Activated CD4-positive, alpha-beta T cell treated with anti-CD3 and anti-CD28 coated beads for 48 hours (primary cell): ENCODE data around the gene GRIA1.

Experiments used
- DNase-seq: peaks from one replicate; pipeline ENCODE4 v3.0.0-alpha.2; 2020

The GRIA1 gene

DNA sequence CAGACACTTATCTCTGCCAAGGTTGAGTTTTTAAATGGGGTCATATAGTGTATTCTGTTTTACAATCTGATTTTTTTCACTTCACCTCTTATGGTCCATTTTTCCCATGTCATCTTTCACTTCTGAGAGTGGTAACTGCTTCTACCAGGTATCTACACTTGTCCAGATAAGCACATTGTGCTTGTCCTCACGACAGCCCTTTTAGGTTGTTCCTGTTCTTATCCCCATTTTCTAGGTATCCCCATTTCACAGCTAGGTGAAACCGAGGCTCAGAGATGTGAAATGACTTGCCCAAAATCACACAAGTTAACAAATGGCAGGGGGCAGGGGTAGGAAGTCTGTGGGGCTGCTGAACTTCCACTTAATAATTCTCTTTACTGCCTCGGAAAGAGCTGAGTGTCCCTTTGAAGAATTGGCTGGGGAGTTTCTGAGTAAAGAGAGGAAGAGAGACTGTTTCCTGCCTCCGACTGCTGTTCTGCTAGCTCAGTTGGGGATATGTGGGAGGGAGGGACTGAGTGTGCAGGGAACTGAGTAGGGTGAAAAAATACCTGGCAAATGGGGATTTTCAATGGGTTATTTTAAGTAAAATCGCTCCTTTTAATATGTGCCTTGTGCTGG is 255.4 kb downstream of the GRIA1 start:
- no peak for DNase-seq

DNA sequence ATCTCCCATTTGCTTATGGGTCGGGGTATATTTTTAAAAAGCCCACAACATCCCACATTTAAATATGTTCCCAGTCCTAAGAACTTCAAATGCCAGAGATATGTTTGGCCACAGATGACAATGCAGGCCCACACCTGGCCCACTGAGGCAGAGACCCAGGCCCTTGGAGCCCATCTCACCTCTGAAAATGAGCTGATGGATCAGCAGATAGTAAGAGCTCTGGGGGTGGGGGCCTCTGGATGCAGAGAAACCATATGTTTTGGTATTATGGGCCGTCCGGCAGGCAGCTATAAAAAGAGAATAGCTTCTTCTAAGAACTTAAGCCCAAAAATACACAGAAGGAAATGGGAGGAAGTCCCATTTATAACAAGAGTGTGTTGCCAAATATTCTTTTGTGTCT is 256.0 kb downstream of the GRIA1 start:
- DNase-seq, result no peak

DNA sequence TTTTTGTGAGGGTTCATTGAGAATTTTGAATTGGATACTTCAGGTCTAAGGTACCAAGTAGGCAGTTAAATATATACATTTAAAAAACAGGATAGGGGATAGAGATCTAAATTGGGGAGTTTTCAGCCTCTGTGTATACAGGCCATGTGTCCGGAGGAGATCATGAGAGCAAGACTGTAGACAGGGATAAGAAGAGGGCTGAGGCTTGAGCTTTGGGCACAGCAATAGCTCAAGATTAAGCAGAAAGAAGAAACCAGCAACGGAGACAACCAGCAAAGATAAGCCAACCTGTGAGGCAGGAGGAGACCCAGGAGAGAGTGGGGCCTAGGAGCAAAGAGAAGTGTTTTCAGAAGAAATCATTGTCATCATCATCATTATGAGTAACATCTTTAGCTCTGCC is 258.4 kb downstream of the GRIA1 start:
- no peak for DNase-seq

DNA sequence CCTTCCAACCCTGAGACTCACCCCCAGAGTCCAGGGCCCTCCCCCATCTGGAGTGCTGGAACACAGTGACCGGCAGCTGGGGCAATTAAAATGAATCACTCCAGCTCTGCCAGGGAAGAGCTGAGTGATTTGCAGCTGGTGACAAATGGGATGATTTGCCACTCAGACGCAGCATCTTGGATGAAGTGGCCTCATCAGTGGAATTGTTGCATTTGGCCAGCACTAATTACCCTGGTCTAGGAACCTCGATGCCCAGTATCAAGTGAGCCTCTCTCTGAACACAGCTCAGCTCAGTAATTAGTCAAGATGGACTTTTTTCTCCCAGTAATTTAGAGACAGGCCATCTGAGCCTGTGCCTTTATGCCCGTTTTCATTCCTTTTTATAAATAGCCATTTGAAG is 259.5 kb downstream of the GRIA1 start:
- no peak for DNase-seq

DNA sequence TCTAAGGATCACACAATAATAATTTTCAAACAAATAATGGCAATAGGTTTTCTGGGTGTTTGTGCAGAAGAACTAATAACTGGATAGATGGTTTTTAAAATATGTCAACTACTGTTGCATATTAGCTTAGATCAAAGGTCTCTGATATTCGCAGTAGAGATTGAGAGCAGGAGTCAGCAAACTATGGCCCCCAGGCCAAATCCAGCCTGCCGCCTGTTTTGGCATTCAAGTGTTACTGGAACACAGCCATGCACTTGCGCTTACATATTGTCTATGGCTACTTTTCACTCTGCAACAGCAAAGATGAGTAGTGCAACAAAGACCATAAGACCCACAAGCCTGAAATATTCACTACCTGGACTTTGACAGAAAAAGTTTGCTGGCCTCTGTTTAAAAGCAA is 260.8 kb downstream of the GRIA1 start:
- no peak for DNase-seq

DNA sequence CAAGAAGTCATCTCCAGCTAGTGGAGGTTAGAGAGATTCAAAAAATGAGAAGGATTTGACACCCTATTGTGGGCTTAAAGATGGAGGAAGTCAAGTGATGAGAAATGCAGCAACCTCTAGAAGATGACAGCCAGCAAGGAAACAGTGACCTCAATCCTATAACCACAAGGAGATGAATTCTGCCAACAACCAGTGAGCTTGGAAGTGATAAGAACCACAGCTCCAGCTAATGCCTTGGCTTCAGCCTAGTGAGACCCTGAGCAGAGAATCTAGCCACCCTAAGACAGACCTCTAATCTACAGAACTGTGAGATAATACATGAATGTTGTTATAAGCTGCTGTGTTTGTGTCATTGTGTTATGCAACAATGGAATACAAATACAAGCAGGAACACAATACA is 262.4 kb downstream of the GRIA1 start:
- DNase-seq, result no peak

DNA sequence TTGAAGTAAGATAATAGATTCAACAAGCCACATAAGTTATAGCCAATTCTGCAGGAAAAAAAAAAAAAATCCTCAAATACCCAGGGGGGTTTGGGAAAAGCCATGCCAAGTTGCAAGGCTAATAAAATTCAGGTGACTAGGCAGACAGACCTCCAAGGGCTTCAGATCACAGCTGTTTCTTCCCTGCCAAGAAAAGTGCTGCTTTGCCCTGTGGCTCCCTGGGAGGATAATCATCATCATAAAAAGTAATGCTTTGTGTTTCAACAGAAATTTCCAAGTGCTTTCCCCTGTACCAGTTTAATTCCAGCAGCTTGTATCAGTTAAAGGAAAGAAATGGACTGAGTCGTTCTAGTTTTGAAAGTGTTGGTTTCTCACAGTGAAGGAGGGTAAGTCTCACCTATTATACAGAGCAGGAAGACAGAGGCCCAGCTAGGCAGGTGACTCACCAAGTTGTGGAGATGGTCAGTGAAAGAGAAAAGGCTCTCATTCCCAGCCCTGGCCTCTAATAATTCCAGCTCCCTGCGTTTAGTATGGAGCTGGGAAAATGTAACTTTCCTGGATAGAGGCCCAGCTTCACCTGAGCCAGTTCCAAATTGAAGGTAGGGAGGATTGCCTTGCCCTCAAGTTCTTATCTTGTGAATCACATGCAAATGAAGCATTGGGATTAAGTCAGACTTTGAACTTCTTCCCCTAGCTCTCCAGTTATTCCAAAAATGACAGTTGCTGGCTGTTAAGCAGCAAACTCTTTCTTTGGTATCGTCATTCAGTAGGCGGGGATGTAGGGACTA is 263.4 kb downstream of the GRIA1 start:
- no peak for DNase-seq

DNA sequence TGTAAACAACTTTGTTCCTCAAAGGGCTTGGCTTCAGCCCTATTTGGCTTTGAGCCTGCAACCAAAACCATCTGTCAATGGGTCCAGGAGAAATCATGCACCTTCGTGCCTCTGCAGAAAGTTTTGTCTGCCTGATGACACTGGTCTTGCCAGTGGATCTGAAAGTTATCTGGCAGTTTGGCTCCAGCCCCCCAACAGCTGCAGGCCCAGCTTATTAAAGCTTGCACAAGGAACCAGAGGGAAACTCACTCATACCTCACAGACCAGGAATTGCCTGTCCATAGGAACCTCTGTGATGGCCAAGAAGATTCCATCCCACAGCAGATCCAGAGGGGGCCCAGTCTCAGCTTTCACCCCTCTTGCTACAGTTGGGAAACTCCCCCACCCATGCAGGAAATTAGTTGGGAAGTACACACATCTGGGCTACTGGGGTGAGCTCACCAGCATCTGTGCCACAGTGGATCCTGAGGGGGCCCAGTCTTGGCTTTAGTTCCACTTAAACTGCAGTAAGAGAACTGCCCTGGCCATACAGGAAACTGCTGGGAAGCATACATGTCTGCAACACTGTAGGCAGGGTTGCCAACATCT is 265.5 kb downstream of the GRIA1 start:
- no peak for DNase-seq

DNA sequence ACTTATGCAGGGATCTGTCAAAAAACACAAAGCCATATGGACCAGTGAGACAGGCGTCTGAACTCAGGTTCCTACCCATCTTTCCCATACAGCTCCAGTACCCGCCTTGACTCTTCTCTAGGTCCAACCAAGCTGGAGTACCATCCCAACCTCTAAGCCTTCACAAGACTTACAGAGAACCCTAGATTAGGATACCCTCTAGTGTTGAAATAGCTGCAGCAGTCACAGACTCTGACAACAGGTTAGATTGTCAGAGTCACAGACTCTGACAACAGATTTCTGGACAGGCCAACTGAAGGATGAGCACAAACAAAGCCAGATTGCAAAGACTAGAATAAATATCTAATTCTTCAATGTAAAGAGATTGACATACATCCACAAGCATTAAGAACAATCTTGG is 266.1 kb downstream of the GRIA1 start:
- no peak for DNase-seq

DNA sequence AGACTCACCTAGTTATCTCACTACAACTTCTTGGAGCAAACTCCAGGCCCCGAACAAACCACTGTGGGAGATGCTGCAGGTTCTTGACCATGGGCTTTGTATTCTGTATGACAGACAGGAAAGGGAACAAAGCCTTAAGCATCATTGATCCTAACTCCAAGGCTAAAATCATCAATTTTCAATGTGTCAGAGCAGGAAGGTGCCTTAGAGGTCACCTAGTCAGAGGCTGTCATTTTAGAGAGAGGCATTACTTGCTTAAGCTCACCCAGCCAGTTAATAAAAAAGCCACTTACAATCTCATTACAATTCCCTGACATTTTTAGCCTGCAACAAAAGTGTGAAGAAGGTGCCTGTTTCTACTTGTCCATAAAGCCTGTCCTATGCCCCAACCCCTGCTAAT is 275.5 kb downstream of the GRIA1 start:
- DNase-seq, result no peak

DNA sequence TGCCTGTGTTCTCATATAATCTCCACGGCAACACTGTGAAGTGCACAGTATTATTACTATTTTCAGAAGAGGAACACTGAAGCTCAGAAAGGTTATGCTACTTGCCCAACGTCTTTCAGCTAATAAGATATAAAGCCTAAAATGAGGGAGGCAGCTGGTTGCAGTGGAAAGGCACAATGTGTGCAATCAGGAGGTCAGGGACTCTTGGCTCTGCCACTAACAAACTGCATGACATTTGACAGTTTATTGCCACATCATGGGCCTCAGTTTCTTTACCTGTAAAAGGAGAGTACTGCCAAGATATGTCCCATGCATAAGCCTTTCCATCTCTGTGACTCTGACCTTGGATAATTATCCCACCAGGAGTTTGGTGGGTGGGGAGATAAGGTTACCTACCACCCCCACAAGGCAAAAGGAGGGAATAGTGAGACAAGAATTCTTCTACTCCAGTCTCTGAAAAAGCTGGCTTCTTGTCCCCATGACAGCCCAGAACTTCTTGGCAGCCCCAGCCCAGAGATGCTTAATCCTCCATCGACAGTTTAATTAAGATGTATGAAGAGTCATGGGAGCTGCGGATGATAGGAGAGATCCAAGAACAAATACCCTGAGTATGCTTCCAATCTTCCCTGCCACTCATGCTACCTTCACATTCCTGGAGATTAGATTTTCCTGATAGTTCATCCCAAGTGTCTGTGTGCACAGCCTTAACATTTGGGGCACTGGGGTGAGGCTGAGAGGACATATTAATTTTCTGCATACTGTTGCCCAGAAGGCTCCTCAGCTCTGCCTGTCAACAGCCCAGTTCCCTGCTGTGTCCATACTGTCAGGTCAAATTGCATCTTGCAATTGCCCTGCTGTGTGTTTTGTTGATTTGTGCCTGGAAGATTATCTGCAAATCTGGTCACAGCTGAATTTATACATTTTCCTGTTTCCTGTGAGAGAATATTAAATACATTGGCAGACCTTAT is 277.0 kb downstream of the GRIA1 start:
- no peak for DNase-seq

DNA sequence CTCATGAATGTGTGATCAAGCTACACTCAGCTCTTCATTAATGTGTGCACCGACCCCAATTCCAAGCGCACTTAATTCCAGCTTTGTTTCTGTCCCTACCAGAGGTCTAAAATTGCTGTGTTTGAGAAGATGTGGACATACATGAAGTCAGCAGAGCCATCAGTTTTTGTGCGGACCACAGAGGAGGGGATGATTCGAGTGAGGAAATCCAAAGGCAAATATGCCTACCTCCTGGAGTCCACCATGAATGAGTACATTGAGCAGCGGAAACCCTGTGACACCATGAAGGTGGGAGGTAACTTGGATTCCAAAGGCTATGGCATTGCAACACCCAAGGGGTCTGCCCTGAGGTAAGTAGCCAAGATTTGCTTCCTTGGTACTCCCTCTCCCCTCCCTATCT is 279.6 kb downstream of the GRIA1 start:
- no peak for DNase-seq

DNA sequence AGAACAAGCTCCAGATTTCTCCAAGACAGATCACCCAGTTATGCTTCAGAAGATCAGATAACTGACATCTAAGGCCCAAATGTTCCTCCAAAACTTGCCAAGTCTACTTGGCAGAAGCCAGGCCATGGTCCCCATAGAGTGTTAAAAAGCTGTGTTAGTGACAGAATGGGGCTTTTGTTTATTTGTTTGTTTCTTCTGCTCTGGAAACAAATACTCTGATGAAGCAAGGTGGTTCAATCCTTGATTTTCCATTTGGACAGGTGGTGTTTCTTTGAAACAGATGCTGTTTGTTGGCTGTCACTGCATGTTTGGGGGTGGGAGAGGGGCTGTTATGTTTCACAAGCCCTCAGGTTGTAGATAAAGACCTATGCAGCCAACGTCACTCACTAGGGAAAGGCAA is 284.2 kb downstream of the GRIA1 start:
- no peak for DNase-seq

DNA sequence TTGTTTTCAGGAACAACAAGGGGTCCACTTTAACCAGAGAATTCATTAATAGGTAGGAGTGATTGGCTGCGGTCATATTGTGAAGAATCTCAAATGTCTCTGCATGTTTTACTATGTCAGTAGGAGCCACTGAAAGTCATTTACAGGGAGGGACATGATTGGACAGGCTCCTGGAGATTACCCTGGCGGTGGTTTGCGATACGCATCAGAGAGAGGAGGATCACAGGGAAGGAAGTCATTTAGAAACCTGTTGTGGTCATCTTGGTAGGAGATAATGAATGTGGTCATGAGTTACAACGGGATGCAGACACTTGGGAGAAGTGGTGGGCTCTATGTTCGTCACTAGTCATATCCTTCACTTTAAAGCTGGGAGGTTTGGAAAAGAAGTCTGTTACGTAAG is 285.5 kb downstream of the GRIA1 start:
- DNase-seq, result peak; percentile 3

DNA sequence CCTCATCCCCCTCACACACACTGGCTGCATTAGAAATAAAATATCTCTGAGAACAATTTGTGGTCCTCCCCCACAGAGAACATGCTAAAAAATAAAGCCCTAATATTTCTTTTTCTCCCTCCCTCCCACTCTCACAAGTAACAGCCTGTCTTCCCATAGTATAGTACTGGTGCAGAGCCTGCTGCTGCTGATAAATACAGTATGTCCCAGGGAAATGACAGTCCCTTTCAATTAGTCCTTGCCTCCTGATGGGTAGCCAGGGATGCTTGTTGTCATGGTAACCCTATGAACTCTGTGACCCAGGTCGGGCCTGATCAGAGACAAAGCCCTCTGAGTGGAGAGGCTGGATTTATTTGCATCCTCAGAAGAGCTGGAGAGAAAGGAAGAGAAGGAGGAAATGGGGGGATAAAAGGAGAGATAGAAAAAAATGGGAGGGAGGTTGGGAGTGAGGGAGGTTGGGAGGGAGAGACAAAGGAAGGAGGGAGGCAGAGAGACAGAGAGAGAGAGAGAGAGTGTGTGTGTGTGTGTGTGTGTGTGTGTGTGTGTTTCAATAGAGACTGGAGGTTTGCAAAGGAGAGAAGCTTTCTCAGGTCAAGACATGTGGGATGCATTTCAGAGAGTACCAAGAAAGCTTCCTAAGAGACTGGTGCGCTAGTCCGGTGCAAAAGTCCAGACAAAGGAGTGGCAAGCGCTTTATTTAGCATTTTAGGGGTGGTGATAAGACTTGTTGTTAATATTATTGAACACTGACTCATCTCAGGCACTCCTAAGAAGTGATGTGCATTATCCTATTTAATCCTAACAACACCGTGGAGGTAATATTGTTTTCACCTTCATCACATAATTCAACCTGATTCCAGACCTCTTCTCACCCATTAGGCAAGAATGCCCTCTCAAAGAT is 287.5 kb downstream of the GRIA1 start:
- DNase-seq, result no peak

DNA sequence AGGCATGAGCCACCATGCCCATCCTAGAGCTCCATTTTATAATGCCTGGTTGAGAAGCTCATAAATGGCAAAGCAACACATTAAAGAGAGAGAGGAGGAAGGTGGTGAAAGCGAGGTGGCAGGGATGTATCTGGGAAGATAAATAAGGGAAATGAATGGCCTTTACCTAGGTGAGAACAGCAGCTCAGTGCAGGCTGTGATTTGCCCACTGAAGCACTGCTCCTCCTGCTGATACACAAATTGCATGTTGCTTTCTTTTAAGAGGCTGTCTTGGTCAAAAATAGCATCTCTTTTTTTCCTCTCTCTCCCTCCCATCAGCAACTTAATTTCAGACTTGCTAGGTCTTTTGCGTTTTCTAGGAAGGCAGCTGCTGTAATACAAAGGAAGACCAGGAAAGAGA is 289.4 kb downstream of the GRIA1 start:
- no peak for DNase-seq

DNA sequence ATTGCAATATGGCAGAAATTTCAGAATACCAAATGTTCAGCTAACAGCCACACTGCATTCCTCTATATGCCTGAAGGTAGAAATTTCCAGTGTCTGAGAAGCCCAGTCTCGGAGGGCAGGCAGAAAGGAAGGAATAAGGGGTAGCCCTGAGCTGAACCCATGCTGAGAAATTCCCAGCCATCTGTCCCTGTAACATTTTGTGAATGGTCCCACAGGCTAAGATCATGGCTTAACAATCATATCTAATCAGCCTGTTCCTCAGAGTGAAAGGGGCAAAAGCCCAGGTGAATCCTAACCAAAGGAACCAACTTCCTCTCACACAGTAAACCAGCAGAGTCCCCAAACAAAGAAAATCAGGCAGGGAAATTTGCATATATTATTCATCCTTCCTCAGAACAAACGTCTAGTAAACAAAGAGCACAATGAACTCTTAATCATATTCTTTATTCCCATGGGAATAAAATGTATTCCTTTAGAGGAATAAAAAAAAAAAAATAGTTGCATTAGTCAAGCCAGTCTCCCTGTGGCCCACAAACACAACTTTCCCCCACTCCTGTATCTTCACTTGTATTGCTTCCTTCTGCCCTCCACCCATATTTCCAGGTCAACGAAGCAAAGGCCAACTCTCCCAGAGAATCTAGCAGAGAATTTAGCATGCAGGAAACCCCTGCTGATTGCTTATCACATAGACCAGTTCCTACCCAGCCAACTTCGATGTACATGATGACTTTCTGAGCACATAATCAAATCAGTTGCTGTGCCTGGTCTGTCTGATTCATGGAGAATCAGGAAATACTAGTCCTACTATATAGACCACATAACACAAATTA is 290.6 kb downstream of the GRIA1 start:
- DNase-seq, result no peak

DNA sequence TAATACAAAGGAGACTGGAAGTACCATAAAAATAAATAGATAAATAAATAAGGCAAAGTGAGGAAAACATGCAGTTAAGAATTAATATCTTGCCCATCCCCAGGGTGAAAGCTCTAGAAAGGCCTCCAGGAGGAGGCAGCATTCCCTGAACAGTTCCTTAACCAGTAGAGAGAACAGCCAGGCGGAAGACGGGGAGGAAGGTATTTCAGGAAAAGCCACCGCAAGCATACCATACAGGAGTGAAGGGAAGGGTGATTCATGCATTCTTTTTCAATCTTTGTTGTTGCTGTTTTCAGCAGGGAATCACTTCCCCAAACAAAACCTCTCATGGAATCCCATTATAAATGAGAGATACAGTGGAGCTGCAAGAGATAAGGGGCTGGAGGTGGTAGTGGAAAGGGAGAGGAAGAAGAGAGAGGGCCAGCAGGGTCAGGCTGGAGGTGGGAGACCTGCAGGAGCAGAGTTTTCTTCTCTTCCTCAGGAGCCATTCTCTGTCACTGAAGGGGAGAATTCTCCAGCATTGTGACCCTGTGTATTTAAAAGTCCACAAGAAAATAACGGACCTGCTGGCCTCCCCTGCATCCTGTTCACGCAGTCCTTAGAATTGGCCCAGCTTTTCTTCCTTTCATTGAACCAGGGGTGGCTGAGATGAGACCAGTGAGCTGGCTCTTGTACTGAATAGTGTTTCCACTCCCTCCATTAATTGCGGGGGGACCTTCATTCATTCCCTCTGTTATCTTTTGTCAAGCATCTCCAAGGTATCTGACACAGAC is 292.3 kb downstream of the GRIA1 start:
- no peak for DNase-seq

DNA sequence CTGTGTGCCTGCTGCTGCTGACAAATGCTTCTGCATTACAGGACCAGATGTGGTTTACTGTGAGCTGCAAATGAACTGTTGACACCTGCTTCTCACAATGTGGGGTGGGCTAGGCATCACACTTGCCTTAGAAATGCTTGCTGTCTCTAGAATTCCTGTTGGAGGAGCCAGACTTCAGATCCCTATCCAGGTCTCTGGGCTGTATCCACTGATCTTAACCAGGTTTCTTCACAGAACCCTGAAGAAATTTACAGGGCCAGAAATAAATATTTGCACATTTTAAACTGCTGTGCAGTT is 292.8 kb downstream of the GRIA1 start:
- DNase-seq, result no peak

DNA sequence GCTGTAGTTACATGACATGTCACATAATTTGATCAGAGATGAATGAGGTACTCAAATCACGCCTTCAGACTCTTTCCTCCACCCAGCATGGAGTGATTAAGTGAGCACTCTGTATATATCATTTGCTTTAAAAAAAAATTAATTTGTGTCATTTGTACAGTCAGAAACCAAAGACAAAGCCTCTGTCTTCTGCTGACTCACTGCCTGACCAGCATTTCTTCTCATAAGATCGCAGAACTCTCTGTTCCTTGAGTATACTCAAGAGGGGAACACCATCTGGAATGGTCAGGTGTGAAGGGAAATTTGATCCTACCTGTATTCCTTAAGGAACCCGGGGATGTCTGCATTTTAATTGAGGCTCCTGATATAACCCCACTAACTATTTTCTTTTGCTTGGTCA is 293.8 kb downstream of the GRIA1 start:
- DNase-seq, result no peak

DNA sequence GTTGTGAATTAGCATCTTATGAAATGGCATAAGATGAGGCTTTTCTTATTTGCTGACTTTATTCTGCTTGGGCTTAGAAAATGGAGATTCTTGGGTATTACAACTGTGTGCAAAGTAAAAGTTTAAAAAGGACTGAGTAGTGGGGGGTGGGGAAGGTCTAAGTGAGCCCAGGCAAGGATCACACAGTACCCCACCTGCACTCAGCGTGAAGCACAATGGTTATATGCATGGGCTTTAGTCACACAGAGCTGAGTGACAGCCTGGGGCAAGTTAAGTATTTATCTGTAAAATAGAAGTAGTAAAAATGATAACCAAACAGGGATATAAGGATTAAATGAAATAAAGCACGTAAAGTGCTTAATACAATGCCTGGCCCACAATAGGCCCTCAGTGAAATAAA is 300.9 kb downstream of the GRIA1 start:
- DNase-seq, result no peak
